Measurements from ENCODE around the gene SESN2.

Gene SESN2

DNA sequence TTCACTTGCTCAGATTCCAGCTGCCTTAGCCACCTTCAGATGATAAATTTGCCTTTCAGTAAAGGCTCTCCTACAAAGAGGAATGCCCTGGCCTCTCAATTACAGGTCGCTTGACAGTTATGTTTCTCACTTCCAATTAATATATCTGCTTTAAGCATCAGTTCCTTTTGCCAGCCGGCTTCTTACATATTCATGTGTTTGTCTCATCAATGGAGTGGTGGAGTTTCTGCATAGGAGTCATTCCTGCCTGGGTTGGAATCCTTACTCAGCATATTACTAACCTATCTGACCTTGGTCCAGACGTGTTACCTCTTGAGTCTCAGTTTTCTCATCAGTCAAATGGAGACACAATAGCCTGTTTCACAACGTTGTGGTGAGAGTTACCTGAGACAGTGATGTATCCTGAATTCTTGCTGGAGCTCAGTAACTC, 9.4 kb upstream of the SESN2 start:
- DNase-seq, result no peak

DNA sequence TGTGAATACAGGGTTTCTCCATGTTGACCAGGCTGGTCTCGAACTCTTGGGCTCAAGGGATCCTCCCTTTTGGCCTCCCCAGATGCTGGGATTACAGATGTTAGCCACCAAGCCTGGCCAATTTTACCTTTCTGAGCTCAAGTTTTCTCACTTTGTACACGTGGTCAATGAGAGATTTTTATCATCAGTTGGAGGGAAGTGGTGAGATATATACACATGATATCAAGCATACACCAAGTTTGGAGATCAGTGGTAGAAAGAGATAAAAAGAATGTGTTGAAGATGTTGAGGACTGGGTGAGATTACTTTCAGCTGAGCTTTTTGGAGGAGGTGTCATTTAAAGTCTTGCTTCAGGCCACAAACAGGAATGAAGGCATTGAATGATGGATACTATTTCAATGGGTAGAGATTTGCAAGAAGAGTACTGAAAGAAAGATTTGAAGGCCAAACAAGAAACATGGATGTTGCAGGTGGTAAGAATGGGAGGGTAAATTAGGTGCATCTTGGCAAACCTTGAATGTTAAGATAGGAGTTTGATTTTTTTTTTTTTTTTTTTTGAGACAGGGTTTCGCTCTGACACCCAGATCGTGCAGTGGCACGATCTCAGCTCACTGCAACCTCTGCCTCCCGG, 3.0 kb upstream of the SESN2 start:
- no peak for DNase-seq

GRCh38 chr1:28257736-28258135, 1.6 kb upstream of the SESN2 start:
- DNase-seq, result no peak

DNA sequence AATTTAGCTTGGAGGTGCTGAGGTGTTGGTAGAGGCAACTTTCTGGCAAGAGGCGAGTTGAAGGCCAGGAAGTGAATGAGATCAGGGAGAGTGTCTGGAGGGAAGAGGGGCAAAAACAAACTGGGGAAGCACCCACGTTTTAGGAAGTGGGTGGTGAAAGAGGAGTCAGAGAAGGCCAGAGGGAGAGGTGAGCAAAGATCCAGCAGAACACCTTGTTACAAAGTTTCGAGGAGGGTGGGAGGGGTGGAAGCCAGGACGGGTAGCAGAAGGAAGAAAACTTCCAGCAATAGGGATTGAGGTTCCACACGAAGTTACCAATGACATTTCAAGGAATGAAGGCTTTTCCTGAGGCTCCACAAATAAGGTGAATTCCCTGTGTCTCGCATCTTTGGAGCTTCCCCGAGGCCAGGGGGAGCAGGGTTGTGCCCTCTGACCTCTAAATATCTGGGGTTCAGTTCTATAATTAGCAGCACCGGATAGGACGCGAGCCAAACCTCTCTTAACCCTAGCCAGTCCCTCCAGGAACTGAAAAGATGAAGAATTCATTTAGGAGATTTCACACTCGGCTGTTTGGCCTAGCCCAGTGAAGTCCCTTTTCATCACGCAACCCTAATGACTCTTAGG, 578 bp upstream of the SESN2 start:
- DNase-seq, result no peak

DNA sequence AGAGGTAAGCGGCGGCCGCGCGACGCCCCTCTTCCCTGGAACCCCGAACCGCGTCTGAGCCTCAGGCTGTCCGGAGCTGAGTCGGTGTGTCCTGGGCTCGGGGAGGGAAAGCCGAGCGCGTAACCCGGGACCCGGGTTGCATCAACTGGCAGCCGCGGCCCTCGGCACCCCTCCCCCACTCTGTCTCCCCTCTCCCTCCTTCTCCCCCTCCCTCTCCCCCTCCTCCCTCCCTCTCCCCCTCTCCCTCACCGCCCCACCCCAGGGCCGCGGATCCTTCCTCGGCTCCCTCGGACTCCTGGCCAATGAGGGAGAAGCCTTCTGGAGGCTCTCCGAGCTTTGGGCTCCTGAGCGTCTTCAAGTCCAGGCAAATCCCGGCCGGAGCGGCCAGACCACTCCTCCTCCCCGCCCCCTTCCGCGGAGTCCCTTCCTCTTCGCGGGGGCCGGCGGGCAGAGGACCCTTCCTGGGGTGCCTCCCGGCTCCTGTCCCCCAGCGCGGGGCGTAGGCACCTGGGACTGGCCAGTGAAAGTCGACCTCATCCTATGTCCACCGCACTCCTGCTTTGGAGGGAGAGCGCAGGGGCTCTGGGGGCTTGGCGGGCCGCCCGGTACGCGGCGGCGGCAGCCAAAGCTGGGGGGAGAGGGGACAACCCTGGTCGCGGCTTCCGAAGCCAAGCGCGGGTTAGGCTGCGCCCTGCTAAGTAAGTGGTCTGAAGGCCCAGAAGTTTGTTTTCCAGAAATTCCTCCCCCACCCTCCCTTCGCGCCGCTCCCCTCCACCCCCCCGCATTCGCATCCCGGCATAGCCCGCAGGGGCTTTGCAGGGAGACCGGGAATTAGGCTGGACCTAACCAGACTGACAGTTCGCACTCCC, 850 bp downstream of the SESN2 start:
- peak; percentile 13 for DNase-seq

GRCh38 chr1:28260803-28261174, 1.5 kb downstream of the SESN2 start:
- no peak for DNase-seq

DNA sequence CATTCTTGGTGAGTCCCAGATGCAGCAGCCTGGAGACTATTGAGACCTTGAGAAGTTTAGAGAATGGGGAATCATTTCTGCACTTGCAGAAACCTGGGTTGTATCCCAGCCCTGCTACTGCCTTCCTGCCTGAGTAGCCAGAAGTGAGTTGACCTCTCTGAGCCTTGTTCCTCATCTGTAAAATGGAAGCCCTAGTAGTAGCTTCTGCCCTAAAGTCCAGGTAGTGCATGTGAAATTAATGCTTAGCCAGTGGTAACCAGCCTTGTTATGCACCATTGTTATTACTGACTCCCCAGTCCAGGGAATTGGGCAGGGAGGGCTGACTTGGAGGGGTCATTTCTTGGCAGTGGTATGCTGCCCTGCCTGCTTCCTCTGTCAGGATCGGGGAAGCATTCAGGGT, 5.6 kb downstream of the SESN2 start:
- DNase-seq, result no peak

- no peak for DNase-seq
Observed at GRCh38 chr1:28265577-28265976, 6.3 kb downstream of the SESN2 start.

GRCh38 chr1:28266920-28267322, 7.6 kb downstream of the SESN2 start:
- no peak for DNase-seq

DNA sequence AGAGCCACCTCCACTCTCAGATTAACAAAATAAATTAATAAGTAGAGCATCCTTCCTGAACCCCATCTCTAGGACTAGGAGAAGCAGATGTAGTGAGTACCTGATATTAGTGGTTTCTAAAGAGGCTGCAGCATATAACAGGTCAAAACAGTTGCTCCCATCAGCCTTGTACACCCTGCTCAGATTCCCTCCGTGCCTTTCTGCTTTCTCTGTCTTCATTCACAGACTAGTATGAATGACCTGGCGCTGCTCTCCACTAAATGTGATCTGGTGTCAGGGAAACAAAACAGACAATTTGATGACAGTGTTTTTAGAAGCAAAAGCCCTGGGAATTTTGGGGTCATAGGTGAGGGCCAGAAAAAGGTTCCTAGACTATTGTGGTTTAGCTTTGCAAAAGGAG, 8.3 kb downstream of the SESN2 start:
- DNase-seq, result no peak

- no peak for DNase-seq
Observed at GRCh38 chr1:28269529-28269928, 10.2 kb downstream of the SESN2 start.

DNA sequence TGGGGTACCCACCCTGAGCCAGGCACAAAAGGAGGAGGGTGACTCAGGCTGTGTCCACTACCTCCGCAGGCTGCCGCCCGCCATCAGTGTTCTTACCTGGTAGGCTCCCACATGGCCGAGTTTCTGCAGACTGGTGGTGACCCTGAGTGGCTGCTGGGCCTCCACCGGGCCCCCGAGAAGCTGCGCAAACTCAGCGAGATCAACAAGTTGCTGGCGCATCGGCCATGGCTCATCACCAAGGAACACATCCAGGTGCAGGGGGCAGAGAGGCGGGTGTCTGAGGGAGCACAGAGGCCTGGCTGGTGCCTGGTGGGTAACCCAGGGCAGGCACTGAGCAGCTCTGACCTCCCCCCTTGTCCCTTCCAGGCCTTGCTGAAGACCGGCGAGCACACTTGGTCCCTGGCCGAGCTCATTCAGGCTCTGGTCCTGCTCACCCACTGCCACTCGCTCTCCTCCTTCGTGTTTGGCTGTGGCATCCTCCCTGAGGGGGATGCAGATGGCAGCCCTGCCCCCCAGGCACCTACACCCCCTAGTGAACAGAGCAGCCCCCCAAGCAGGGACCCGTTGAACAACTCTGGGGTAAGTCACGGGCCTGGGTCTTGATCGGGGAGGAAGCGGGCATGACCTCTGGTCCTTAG, 13.0 kb downstream of the SESN2 start:
- DNase-seq, result no peak

- DNase-seq, result no peak
Observed at GRCh38 chr1:28273216-28273860, 14.0 kb downstream of the SESN2 start.

- no peak for DNase-seq
Observed at GRCh38 chr1:28278763-28279162, 19.4 kb downstream of the SESN2 start.

GRCh38 chr1:28279721-28280120, 20.4 kb downstream of the SESN2 start:
- no peak for DNase-seq

GRCh38 chr1:28280501-28280900, 21.2 kb downstream of the SESN2 start:
- DNase-seq, result no peak

DNA sequence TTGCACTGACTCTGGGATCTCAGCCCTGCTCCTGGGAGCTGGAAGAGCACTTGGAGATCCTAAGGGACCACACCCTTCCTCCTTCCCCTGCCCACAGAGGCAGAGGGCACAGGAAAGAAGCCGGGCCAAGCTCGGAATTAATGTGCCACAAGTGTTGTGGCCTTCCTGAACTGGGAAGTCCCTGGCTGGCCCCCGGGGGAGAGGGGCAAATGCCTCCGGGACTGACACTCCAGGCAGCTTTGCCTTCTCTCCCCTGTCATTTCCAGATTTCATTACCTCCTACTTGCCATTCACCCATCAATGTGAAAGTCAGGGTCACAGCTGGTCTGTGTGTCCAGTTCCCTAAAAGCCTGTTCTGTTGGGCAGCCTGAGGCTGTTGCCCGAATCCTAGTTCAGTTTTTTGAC, 21.7 kb downstream of the SESN2 start:
- DNase-seq, result no peak

- no peak for DNase-seq
Observed at GRCh38 chr1:28281608-28282425, 22.5 kb downstream of the SESN2 start.

GRCh38 chr1:28282426-28283407, 23.4 kb downstream of the SESN2 start:
- DNase-seq, result no peak

DNA sequence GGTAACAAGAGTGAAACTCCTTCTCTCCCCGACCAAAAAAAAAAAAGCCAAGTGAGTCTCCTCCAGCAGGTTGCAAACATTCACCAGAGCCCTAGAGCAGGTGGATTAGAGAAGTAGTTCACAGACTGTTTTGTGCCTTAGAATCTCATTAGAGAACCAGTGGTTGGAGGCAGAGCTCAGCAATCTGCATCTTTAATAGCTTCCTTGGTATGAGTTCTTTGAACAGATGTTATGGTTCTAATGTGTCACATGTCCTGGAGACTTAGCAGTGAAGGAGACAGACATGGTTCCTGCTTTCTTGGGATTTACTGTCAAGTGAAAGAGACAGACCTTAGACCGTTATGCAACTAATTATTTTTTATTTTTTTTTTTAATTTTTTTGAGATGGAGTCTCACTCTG, 26.8 kb downstream of the SESN2 start:
- no peak for DNase-seq

GRCh38 chr1:28288487-28288886, 29.2 kb downstream of the SESN2 start:
- no peak for DNase-seq
